K562 (cell line): ENCODE data around the gene ATXN7L2. TPM values are rescaled to one million over a fixed set of nuclear protein-coding genes. Genes with fewer than 3 reads are reported as not detected.

ENCODE experiments used
- ATAC-seq: fragments of 200-7000 bp; cut with Tn5 transposase; 3 replicates; pipeline ENCODE4 v1.9.1; 2020; ENCODE audit warnings: moderate library complexity
- BruUV-seq: library from RNA; stranded (reverse); fragments of 400-500 nt; replicated peaks from 2 replicates; lab custom pipeline; 2021; lab: Mats Ljungman, UMichigan
- CTCF ChIA-PET: fragments of 300-600 bp; formaldehyde crosslinking; extraction: SDS; loops from one replicate; lab custom pipeline; 2021; ENCODE audit warnings: low intra/inter-chr PET ratio; lab: Yijun Ruan, JAX
- POLR2A ChIA-PET: fragments of 300-600, 350-650 bp; sonication (Branson Sonifier 250); formaldehyde crosslinking; extraction: SDS; loops from one replicate; lab custom pipeline; 2021; ENCODE audit warnings: antibody characterized with exemption, inconsistent platforms; lab: Yijun Ruan, JAX
- DNase-seq, 4 experiments: peaks; one replicate each; pipeline versions ENCODE4 v3.0.0 to v3.0.0-alpha.2; 2011 to 2018; ENCODE audit warnings: low spot score in 3 of 4, mixed read lengths in 3 of 4; ENCODE audit errors: extremely low read depth in 1 of 4
- FAIRE-seq: peaks from 2 replicates; lab custom pipeline; 2011; peaks lifted over from hg19 to GRCh38; lab: Jason Lieb, UNC
- H2AFZ ChIP-seq: 2 replicates; pipeline ENCODE4 v1.6.0; 2011; ENCODE audit warnings: low read depth, low read length, control low read depth, inconsistent platforms
- H3K27ac ChIP-seq: fragments of 200-600 bp; 3 replicates; pipeline ENCODE4 v1.8.0; 2011; ENCODE audit warnings: low read depth, mild to moderate bottlenecking, control low read depth, inconsistent platforms, low read length, moderate library complexity, mixed read lengths; ENCODE audit errors: extremely low read depth
- H3K27me3 ChIP-seq, 2 experiments: fragments of 300-600 bp in 1 of 2; 2 replicates in 1 of 2; 3 replicates in 1 of 2; pipeline versions ENCODE4 v1.6.0 to v1.8.0; 2011; ENCODE audit warnings: inconsistent platforms in 2 of 2, low read length in 2 of 2, mild to moderate bottlenecking in 1 of 2, mixed read lengths in 1 of 2, moderate library complexity in 1 of 2; ENCODE audit not compliant: control insufficient read depth in 2 of 2, insufficient read depth in 2 of 2
- H3K36me3 ChIP-seq: fragments of 300-600 bp; 3 replicates; pipeline ENCODE4 v1.8.0; 2011; ENCODE audit warnings: mild to moderate bottlenecking, low read length, inconsistent platforms; ENCODE audit not compliant: control insufficient read depth, insufficient read depth
- H3K4me1 ChIP-seq, 2 experiments: fragments of 200-600 bp in 1 of 2; replicated peaks in 1 of 2; 2 replicates in 1 of 2; 3 replicates in 1 of 2; pipeline versions ENCODE4 v1.5.1 to v1.8.0; 2011; ENCODE audit warnings: inconsistent platforms in 2 of 2, low read length in 2 of 2, mild to moderate bottlenecking in 1 of 2, mixed read lengths in 1 of 2, moderate library complexity in 1 of 2; ENCODE audit not compliant: control insufficient read depth in 2 of 2, insufficient read depth in 2 of 2
- H3K4me2 ChIP-seq: 2 replicates; pipeline ENCODE4 v1.6.1; 2011; ENCODE audit warnings: low read length, control low read depth, inconsistent platforms, mixed read lengths; ENCODE audit not compliant: insufficient read depth
- H3K4me3 ChIP-seq: fragments of 200-600 bp; sonication (generic), shearing (Covaris generic); 2 replicates; pipeline ENCODE4 v1.5.1; 2016; ENCODE audit warnings: control low read depth, inconsistent platforms
- H3K79me2 ChIP-seq: fragments of 200-600 bp; 3 replicates; pipeline ENCODE4 v1.8.0; 2011; ENCODE audit warnings: low read length, inconsistent platforms; ENCODE audit not compliant: control insufficient read depth, insufficient read depth
- H3K9ac ChIP-seq, 2 experiments: 2 replicates each; pipeline versions ENCODE4 v1.6.0 to v1.6.1; 2011; ENCODE audit warnings: low read depth in 2 of 2, low read length in 2 of 2, control low read depth in 1 of 2, inconsistent platforms in 1 of 2, mild to moderate bottlenecking in 1 of 2, mixed read lengths in 1 of 2; ENCODE audit not compliant: insufficient read depth in 1 of 2
- H3K9me1 ChIP-seq: one replicate; pipeline ENCODE4 v1.6.0; 2011; ENCODE audit warnings: inconsistent platforms, mild to moderate bottlenecking, low read length, moderate library complexity; ENCODE audit not compliant: control insufficient read depth, insufficient read depth
- H3K9me3 ChIP-seq: replicated peaks from 2 replicates; pipeline ENCODE4 v1.5.1; 2011; ENCODE audit warnings: low read depth, low read length, inconsistent platforms; ENCODE audit not compliant: control insufficient read depth, insufficient read depth
- H4K20me1 ChIP-seq: replicated peaks from 2 replicates; pipeline ENCODE4 v1.6.1; 2011; ENCODE audit warnings: low read length, inconsistent platforms, mixed read lengths; ENCODE audit not compliant: control insufficient read depth, insufficient read depth
- HMG20B ChIP-seq: fragments of 250-450 bp; sonication (Bioruptor Pico); IDR thresholded peaks from 2 replicates; pipeline ENCODE4 v1.5.0; 2021; ENCODE audit warnings: mild to moderate bottlenecking
- HNRNPL ChIP-seq: fragments of 200-400 bp; formaldehyde crosslinking; IDR thresholded peaks from 2 replicates; pipeline ENCODE4 v1.6.1; 2017; ENCODE audit warnings: low read depth, mild to moderate bottlenecking, low read length
- MAFK ChIP-seq: IDR thresholded peaks from 2 replicates; pipeline ENCODE4 v1.6.1; 2011; ENCODE audit warnings: low read length, improper control_type of control experiment
- MAZ ChIP-seq, 2 experiments: fragments of 450-650 bp in 1 of 2; sonication (generic) in 1 of 2; formaldehyde crosslinking; IDR thresholded peaks in 1 of 2; conservative IDR thresholded peaks in 1 of 2; 2 replicates each; pipeline versions ENCODE4 v1.4.0 to v1.5.0; 2020; ENCODE audit warnings: mild to moderate bottlenecking in 1 of 2, missing genetic modification reagents in 1 of 2
- RBM14 ChIP-seq: fragments of 200-400 bp; formaldehyde crosslinking; IDR thresholded peaks from 2 replicates; pipeline ENCODE4 v1.6.1; 2018; ENCODE audit warnings: low read depth, mild to moderate bottlenecking, low read length, moderate library complexity, borderline replicate concordance; ENCODE audit not compliant: insufficient read depth
- RCOR1 ChIP-seq, 2 experiments: IDR thresholded peaks; 2 replicates each; pipeline ENCODE4 v1.6.1; 2012; ENCODE audit warnings: low read depth in 2 of 2, low read length in 2 of 2, borderline replicate concordance in 1 of 2, improper control_type of control experiment in 1 of 2
- SAFB ChIP-seq: fragments of 200-400 bp; formaldehyde crosslinking; IDR thresholded peaks from 2 replicates; pipeline ENCODE4 v1.6.1; 2017; ENCODE audit warnings: low read depth, low read length, borderline replicate concordance
- ZNF124 ChIP-seq: sonication (generic); formaldehyde crosslinking; IDR thresholded peaks from 2 replicates; pipeline ENCODE4 v1.8.1; 2022; ENCODE audit warnings: missing genetic modification reagents
- ZNF140 ChIP-seq: fragments of 250-450 bp; sonication (Bioruptor Pico); IDR thresholded peaks from 2 replicates; pipeline ENCODE4 v1.8.0; 2021; ENCODE audit warnings: moderate library complexity, mild to moderate bottlenecking, inconsistent platforms
- WGBS: fragments of 100-300 bp; shearing (Covaris generic); methylation state at CpG from one replicate; pipeline ENCODE4 v1.1.6; 2016; ENCODE audit warnings: low coverage, mixed read lengths; ENCODE audit not compliant: insufficient coverage; ENCODE audit errors: missing lambda C conversion rate; 5-methylcytosine and 5-hydroxymethylcytosine counted together
- in situ Hi-C: fragments of 300-500 bp; cut with MboI; formaldehyde crosslinking; loops from 4 replicates; pipeline ENCODE4 v1.15.0; 2018; ENCODE audit warnings: inconsistent platforms, mixed read lengths
- intact Hi-C: fragments of 100-400 bp; cut with micrococcal nuclease; formaldehyde crosslinking; loops from 2 replicates; pipeline ENCODE4 v1.14.2; 2022
- polyA plus RNA-seq, 8 experiments: library from polyadenylated mRNA; depleted of rRNA in 4 of 8; stranded (reverse) in 5 of 8; unstranded in 3 of 8; fragments of >200 nt; fragmentation: Nextera tagmentation in 2 of 8; fragmentation: Illumina TruSeq in 1 of 8; extraction: Ambion mirVana in 2 of 8; extraction: Trizol in 1 of 8; gene quantifications; 2 replicates each; pipeline versions ENCODE4 v1.2.1 to v1.2.3, GENCODE V29; 2011 to 2014; ENCODE audit warnings: inconsistent platforms in 1 of 8, missing spikeins in 1 of 8
- total RNA-seq, 7 experiments: library from RNA; depleted of rRNA in 6 of 7; stranded (reverse); fragments of >200 nt in 6 of 7; fragmentation: Illumina TruSeq in 2 of 7; extraction: Trizol in 2 of 7; gene quantifications; 2 replicates each; pipeline versions ENCODE4 v1.2.1 to v1.2.3, GENCODE V29; 2011 to 2021; ENCODE audit warnings: low replicate concordance in 1 of 7
- TF ChIP-seq, protein P1 (sequence below): fragments of 250-450 bp; sonication (Bioruptor Pico); IDR thresholded peaks from 2 replicates; pipeline ENCODE4 v1.4.0; 2020; ENCODE audit warnings: mild to moderate bottlenecking, moderate library complexity

The ATXN7L2 gene
- total and polyA plus RNA-seq, 9 of the 15 experiments (the other 6 are each of a cell fraction or from before 2014, with no cell fraction given), result 0.21 to 10.4 (median 5.8) TPM

DNA sequence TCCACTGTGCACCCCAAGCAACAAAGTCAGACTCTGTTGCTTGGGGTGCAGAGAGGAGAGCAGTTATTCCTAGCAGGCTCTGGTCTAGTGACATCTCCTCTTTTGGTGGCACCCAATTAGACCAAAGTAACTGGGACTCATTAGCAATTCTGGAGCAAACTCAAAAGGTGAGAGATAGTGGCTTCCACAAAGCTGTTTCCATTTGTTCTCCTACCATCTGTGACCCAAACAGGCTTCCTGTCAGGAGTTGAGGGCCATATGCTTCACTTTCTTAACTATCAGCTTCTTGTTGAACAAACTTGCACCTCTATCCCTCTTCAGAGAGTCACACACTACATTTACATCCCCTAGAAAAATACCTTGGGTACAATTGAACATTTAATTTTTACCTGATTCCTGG, 1.5 kb upstream of the ATXN7L2 start:
- ChIA-PET POLR2A (interaction anchor here (0.6 to 1.2 kb wide), 2 partner anchors 12 to 370 kb away, joined by 3 read pairs; no protein-coding TSS in a partner anchor), CTCF (no interaction called here)
- intact Hi-C loops, result no loop called here
- no peak overlapping the region for H2AFZ ChIP-seq
- H3K27ac ChIP-seq, result no peak overlapping the region
- 0 out of 2 replicates have a peak, but pooled peaks cover 4% of the 10 kb centered on the region for H4K20me1 ChIP-seq
- H3K4me1 ChIP-seq, result peaks cover 12 to 27% of the 10 kb centered on the region in 2 experiments; a peak in 4 of 5 replicates
- DNase-seq, result no peak
- no TSS peak for BruUV-seq
- no peak for FAIRE-seq
- peaks cover 9% of the 10 kb centered on the region; the same call in 2 of the 3 replicates for H3K79me2 ChIP-seq
- H3K9me1 ChIP-seq, result no peaks in the 10 kb centered on the region
- peaks cover 15% of the 10 kb centered on the region; the same call in 1 of the 3 replicates for H3K36me3 ChIP-seq
- no peak overlapping the region for H3K9ac ChIP-seq
- TF ChIP-seq HNRNPL (no peak), ZNF124 (CRISPR knock-in tag) (no peak)
- no peaks in the 10 kb centered on the region for H3K9me3 ChIP-seq
- H3K27me3 ChIP-seq, result peaks cover 22 to 41% of the 10 kb centered on the region in 2 experiments
- H3K4me3 ChIP-seq, result no peak overlapping the region
- in situ Hi-C loops, result no loop called here
- ATAC-seq, result no peak
- no peak overlapping the region for H3K4me2 ChIP-seq

DNA sequence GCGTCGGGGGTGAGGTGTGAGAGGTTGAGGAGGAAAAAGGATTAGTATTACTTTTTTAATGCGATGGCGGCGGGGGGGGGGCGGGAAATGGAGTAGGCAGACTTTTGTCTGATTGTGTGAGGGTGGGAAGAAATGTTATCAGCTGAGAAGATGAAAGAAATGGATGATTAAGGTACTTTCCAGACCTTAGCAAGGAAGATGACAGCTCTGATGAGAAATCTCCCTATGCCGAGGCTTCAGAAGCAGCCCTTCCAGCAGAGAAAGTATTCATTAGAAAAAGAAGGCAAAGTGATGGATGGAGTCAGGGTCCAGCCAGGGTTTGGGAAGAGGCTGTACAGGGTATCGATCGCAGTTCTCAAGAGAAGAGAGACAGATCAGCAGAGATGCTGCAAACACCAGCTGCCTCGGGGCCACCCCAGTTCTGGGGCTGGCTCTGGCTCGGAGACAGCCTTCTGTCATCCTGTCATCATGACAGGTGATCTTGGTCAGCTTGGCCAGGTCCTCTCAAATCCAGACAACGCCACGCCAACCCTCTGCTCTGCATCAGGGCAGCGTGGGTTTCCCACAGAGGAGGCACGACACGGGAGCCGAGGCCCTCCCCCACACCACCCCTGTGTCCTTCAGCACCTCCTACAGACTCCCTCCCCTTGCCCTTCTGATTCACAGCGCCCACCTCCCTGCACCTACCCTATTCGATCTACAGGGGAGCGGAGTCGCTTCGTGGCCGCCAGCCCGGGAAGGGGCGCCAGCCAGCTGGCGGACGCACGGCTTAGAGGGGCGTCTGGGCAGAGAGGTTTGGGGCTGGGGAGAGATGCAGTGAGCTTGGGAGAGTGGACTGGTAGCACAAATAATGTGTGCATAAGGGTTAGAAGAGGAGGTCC, 674 bp upstream of the ATXN7L2 start:
- WGBS, result 6% methylated on average over 25 of the region's 29 CpGs
- no peak for TF ChIP-seq ZNF140 (CRISPR knock-in tag)
- TF ChIP-seq MAFK, result no peak
- TF ChIP-seq RBM14, result no peak
- no peak for TF ChIP-seq SAFB
- TF ChIP-seq HMG20B, result no peak
- TF ChIP-seq RCOR1 (IDR thresholded peaks at IDR 0.05; ENCODE audit: borderline replicate concordance in 1 of 2, low read depth in 2 of 2, low read length in 2 of 2), result no peak
- TF ChIP-seq MAZ (CRISPR knock-in tag; conservative IDR thresholded peaks at IDR 0.05 in 1 of 2, IDR thresholded peaks at IDR 0.05 in 1 of 2), result peak in 1 of 2 experiments; percentile 26; a peak in 2 of 4 replicates
- TF ChIP-seq, protein P1, sequence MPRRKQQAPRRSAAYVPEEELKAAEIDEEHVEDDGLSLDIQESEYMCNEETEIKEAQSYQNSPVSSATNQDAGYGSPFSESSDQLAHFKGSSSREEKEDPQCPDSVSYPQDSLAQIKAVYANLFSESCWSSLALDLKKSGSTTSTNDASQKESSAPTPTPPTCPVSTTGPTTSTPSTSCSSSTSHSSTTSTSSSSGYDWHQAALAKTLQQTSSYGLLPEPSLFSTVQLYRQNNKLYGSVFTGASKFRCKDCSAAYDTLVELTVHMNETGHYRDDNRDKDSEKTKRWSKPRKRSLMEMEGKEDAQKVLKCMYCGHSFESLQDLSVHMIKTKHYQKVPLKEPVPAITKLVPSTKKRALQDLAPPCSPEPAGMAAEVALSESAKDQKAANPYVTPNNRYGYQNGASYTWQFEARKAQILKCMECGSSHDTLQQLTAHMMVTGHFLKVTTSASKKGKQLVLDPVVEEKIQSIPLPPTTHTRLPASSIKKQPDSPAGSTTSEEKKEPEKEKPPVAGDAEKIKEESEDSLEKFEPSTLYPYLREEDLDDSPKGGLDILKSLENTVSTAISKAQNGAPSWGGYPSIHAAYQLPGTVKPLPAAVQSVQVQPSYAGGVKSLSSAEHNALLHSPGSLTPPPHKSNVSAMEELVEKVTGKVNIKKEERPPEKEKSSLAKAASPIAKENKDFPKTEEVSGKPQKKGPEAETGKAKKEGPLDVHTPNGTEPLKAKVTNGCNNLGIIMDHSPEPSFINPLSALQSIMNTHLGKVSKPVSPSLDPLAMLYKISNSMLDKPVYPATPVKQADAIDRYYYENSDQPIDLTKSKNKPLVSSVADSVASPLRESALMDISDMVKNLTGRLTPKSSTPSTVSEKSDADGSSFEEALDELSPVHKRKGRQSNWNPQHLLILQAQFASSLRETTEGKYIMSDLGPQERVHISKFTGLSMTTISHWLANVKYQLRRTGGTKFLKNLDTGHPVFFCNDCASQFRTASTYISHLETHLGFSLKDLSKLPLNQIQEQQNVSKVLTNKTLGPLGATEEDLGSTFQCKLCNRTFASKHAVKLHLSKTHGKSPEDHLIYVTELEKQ (CRISPR knock-in tag), result no peak

More for the DNA sequence above, 674 bp upstream of the ATXN7L2 start:
- Histone ChIP-seq H3K4me2 (peak overlapping the region; percentile 90), H3K9me1 (no peaks in the 10 kb centered on the region), H3K4me1 (peaks cover 12 to 23% of the 10 kb centered on the region in 2 experiments; a peak in 4 of 5 replicates), H3K4me3 (peak overlapping the region; percentile 76), H3K9me3 (no peaks in the 10 kb centered on the region), H3K27ac (no peak overlapping the region; the same call in 2 of the 3 replicates), H3K27me3 (peaks cover 21 to 33% of the 10 kb centered on the region in 2 experiments), H3K79me2 (peaks cover 9% of the 10 kb centered on the region; the same call in 2 of the 3 replicates), H4K20me1 (0 out of 2 replicates have a peak, but pooled peaks cover 4% of the 10 kb centered on the region), H2AFZ (peak overlapping the region; percentile 98), H3K9ac (peak overlapping the region in 1 of 2 experiments; percentile 88; a peak in 2 of 4 replicates), H3K36me3 (peaks cover 22% of the 10 kb centered on the region; the same call in 1 of the 3 replicates)
- POLR2A ChIA-PET, result interaction anchor here (0.6 to 4.1 kb wide), 11 partner anchors 10 to 808 kb away, joined by 3 to 21 read pairs (median 4); partner anchors contain the start of gene GNAI3
- FAIRE-seq (no peak), DNase-seq (peak; percentile 34 to 76 (median 58)), ATAC-seq (peak; percentile 34)
- CTCF ChIA-PET, result no interaction called here
- in situ Hi-C loops (no loop called here), intact Hi-C loops (no loop called here)
- BruUV-seq, result no TSS peak
